Hindlimb muscle (tissue), 1 donor: Measurements from ENCODE around the gene CAMK4. TPM values are rescaled to one million over a fixed set of nuclear protein-coding genes. Genes with fewer than 3 reads are reported as not detected.
"Not testable (repeated sequence)": the region's sequence is repeated elsewhere in the genome, so short reads cannot be mapped to it uniquely, and the experiment has no call there.

Source experiments
- DNase-seq: peaks from one replicate; pipeline ENCODE4 v3.0.0-alpha.2; 2013
- polyA plus RNA-seq: library from polyadenylated mRNA; unstranded; fragments of 120-200 nt; gene quantifications from one replicate; pipeline ENCODE4 v1.2.1, GENCODE V29; 2013; ENCODE audit not compliant: insufficient read length

CAMK4 gene
- polyA plus RNA-seq, 1 donor: 6.1 TPM

DNA sequence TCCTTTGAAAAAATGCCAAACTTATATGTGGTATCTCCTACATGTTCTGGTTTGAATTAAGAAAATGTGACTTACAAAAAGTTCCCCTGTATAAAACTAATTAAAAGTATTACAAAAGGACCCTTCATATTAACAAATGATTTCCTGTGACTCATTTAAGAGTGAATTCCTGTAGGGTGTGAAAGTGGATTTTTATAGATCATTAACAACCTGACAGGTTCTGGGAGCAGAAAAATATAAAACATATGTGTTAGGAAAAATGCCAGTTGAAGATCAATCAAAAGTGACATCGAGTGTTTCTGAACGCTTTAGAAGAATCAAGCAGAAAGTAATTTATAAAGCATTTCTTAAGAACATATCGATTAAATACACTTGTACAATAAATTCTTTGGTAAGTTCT, 35.5 kb downstream of the CAMK4 start:
- no peak for DNase-seq

DNA sequence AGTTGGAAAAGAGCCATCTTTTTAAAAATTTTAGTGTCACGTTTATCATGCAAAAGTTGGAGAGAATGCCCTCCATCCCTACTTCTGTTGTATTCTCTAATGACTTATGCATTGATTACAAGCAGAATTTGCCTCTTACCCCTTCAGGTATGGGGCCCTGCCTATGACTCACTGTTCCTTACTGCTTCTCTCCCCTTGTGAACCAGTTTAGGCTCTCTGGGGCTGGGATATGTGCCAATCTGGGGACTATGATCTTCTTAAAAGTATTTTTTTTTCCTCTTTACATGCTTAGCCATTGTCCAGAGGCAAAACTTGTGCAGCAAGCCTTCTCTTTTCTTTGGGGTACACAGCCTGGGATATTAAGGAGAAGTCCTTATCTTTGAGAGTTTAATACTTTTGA, 37.4 kb downstream of the CAMK4 start:
- DNase-seq: no peak

DNA sequence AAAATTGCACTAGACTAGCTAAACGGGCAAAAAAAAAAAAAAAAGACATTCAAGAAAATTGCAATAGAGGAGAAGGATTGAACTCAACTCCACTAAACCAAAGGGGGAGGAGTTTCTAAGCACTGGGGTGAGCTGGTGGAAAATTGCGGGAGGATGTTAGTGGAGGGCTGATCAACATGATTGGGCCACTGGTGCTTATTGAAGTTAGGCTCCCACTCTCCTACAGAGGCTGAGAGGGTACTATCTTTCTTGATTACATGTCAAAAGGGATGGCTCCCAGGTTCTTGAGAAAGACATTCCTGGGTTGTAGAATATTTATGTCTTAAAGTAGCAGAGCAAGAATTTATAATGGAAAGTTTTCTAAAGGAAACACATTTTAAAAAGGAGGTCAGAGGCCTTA, 38.0 kb downstream of the CAMK4 start:
- no peak for DNase-seq

DNA sequence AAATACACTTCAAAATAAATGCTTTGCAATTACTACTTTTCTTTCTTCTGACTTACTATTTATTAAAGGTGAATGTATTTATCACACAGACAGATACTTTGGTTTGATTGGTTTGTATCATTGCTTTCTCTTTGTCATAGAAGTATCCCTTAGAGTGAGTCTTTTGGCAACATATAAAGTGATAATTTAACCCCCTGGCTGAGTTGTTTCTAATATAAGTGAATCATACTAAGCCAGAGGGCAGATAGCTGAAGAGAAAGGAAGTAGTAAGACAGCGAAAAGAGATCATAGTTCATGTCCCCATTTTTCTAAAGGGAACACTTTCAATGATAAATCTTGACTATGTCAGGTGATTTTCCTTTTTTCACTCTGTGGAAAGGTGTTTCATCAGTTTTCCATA, 38.6 kb downstream of the CAMK4 start:
- DNase-seq: no peak

DNA sequence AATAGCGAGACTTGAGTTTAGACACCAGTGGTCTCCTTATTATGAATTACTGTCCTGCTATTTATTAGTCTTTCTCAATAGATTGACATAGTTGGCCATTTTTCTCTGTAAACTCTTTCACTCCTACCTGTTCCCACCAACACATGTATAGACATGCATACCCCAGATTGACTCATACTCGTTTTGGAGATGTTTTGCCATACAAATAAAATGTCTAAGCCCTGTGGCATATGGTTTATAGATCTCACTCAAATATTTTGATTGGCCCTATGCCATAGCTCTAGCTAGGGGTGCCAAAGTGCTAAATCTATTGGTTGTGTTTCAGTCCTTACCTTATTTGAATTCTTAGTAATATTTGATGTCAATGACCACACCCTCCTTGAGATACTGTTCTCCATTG, 42.3 kb downstream of the CAMK4 start:
- DNase-seq: no peak

DNA sequence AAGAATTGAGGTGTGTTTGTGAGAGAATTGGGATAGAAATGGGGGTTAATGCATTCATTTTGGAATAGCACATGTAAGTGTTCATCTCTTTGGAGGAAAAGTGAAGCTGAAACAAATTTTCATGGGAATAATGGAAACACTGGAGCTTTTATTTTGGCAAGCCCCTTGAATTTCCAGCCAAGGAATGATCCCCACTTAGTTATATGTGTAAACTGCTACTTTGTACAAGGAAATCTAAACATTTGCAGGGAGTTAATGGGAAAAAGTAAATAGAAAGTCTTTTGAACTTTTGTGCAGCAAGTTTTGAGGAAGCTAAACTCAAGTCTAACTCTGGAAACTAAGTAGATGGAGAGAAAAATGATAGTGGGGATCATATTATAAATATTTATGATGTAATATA, 44.1 kb downstream of the CAMK4 start:
- no peak for DNase-seq

DNA sequence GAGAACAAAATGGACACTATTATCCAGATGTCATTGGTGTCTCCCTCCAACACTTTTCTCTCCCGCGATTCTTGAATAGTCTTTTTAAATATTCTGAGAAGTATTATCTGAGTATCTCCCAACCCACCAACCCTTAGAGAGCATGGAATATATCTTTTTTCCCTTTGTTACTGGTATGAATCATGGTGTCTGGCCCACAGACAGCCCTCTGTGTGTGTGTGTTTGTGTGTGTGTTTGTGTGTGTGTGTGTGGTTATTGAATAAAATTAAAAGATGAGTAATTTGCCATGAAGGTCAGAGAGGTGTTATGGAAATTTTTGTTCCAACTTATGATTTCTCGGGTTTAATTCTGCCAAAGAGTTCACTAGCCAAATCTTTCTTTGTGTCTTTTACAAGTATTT, 47.7 kb downstream of the CAMK4 start:
- DNase-seq: no peak

DNA sequence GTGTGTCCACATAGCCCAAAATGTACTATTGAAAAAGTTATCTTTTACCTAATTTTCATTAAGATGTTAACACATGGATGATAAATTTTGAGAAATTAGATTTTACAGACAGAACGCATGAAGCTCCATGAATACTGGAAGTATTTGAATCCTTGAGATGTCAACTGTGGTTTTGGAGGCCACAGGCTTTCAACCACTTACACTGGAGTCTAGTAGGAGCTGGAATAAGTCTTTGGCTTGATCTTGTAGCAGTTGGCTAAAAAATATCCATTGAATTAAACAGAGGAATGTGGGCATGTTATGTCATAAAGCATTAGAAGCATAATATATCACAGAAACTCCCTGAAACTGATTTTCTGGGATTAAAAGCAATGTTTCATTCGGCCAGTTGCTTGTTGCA, 52.9 kb downstream of the CAMK4 start:
- no peak for DNase-seq

DNA sequence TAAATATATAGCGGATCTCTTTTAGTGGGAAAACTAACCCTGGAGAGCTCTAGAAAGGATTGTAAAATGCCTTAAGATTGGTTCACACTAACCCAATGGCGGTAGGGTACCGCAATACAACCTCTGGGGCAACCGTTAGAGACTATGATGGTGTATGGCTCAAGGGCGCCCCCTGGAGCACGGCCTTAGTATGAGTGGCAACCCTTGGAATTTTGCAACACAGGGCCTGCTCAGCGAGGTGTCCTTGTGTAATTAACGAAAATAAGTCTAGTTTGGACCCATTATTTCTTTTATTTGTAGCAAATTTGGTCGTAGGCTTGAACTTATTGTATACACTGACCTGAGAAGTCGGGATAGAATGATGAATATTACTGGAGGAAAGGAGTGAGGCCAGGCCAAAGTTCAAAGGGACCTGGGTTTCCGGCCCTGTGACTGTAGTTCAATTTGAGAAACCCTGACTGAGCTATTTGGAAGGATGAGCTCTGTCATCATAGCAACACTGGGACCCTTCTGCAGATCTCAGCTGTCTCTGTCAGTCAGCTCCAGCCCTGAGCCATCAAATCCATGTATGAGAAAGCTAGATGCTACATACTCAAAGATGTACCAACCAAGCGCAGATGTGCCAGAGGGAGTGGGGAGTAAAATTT, 54.8 kb downstream of the CAMK4 start:
- peak; percentile 18 for DNase-seq

DNA sequence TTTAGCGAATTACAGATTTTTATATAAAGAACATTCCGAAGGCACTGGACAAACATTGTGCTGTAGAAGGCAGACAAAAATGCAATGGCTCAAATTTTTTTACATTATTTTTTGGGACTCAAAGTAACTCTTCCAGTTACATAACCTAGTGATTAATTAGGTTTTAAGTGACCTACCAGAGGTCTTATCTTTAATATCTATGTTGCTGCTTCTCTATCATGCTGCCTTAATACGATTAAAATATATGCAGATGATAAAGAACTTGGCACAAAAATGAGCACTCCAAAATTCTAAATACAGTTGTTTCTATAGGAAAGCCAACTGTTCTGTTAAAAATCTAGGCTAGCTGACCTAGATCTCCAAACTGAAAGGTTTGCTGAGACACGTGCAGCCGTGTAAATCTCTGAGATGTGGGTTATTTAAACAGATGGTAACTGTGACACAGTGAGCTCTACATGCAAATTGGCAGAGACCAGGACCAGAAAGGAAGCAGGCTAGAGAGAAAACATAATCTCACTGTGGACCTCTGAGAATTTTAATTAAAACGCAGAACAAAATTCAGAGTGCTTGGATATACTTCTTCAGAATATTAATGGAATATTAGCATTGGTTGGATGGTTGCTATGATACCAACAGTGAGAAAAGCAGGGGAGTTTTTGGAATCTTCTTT, 56.2 kb downstream of the CAMK4 start:
- DNase-seq: peak; percentile 31

DNA sequence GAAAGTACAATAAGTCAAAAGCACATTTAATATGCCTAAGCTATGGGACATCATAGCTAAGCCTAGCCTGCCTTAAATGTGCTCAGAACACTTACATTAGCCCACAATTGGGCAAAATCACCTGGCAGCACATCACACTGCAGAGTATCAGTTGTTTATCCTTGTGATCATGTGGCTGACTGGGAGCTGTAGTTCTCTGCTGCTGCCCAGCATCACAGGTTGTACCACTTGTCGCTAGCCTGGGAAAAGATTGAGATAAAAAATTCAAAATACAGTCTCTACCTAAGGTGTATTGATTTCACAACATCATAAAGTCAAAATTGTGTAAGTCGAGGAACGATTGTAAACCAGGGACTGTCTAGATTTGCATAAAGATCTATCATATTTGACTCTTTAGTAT, 58.6 kb downstream of the CAMK4 start:
- DNase-seq: no peak

DNA sequence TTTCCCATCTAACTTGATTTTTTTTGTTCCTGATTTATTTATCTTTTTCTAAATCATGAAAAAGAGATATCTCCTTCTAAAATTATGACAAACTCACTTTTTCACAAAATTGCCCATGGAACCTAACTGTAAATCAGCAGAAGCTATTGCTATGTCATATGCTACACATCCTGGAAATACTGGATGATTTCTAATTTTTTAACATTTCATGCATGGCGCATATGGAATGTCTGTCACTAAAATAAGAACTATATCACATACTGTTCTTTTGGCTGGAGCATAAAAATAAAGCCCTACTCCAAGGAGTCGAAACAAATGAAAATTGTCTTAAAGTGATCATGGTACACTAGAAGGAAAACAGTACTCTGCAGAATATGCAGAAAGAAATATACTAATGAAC, 60.6 kb downstream of the CAMK4 start:
- DNase-seq: no peak

DNA sequence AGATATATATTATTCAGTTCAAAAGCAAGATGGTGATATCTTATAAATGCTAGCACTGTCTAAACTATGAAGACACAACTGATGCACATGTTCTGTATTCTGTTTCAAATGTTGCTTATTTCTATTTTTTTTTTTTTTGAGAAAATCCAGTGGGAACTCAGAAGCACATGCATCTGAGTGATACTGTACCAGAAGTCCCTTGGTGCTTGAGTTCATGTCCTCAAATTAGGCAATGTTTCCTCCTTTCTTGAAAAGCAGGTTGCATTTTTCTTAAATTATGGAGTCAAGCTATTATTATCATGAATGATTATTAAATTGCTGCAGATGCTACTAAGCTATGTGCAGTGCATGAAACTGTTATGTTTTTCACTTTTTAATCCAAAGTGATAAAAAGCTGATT, 70.4 kb downstream of the CAMK4 start:
- DNase-seq: no peak

DNA sequence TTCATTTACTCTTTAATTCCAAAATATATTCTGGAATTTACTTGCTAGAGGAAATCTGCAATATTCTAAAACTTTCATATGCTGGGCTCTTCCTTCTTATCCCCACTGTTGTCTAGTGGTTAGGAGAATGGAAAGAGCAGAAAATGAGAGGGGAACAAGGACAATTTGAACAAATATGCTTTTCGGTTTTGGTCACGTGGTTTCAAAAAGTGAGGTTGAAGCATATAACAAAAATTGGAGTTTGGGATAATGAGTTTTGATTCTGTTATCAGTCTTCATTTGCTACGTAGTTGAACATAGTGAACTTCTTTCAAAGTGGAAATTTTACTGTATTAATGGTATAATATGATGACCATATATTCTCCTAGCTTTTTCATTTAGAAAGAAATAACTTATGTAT, 71.5 kb downstream of the CAMK4 start:
- DNase-seq: no peak

DNA sequence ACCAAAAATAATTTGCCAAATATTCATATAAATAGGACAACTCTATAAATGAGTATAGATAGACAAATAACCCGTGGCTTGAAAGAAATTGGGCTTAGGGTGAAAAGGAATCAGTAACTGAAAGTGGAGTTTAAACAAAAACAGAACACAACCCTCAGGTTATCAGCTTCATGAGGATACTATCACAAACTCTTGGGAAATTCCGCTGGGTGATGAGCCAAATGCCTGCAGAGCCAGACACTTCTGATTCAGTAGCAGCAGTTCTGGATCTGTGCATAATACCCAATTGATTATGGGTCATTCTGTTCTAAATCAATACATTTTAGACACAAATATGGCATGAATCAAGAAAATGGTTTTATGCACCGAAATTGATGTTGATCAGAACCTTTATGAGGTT, 72.4 kb downstream of the CAMK4 start:
- DNase-seq: no peak

DNA sequence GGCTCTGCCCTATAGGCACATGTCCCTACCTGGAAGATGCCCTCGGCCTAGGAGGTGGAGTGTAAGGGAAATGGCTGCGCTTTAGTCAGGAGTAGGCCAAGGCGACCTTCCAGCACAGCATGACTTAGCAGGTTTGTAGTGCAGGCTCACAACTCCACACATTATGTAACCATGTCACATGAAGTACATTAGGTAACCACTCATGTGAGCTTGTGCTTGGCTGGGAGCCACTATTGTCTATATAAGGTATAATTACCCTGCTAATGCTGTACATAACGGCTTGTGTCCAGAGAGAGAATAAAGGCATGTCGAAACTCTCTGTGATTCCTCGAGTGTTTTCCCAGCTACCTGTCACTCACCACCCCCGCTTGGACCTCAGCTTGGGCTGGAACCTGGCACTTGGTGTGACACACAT, 74.9 kb downstream of the CAMK4 start:
- no peak for DNase-seq

DNA sequence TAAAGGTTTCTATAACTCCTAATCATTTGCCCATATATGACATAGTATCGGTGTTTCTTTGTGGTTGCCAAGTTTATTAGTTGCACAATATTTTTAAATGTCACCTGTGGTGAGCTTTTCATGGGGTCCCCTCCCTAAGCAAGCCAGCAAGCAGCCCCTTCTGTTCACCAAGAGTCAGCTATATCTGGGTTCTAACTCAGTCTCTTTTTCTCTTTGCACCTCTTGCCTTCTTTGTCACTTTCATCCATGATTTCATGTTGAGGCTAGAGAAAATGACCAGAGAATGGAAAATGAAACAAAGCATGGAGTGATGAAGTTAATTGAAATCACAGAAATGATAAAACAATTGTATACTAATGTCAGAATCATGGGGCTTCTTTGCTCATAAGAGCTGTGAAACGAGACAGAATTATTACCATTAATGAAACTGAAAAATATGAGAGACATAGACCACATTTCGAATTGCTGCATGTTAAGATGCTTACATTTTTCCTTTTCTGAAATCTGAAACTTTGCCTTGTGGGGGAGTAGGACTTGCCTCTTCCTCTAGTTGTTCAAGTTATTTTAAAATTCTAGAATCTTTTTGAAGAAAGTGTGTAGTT, 75.7 kb downstream of the CAMK4 start:
- no peak for DNase-seq

DNA sequence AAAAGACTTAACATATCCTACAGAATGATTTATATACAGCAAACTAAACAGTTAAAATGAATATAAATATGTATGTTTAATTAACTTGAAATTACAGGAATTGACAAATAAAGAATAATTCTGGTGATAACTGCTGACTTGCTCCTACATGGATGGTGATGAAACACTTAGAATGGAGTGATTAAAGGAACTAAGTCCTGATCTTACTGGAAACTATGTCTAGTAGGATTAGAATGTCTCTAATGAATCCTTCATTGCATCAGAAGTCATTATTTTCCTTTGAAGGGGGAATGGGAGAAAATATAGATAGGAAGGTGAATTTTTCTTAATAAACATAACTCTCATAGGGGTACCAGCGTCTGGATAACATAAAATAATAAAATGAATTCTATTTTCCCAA, 77.1 kb downstream of the CAMK4 start:
- DNase-seq: no peak

DNA sequence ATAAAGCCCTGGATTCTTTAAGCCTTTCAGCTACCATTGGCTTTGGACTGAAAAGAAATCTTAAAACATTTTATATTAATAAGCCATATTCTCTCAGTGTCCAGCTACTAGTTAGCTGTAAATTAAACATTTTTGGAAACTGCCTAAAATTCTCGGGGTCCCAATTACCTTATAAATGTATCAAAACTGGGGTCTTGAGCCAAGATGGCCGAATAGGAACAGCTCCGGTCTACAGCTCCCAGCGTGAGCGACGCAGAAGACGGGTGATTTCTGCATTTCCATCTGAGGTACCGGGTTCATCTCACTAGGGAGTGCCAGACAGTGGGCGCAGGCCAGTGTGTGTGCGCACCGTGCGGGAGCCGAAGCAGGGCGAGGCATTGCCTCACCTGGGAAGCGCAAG, 77.9 kb downstream of the CAMK4 start:
- DNase-seq: not testable (repeated sequence)

DNA sequence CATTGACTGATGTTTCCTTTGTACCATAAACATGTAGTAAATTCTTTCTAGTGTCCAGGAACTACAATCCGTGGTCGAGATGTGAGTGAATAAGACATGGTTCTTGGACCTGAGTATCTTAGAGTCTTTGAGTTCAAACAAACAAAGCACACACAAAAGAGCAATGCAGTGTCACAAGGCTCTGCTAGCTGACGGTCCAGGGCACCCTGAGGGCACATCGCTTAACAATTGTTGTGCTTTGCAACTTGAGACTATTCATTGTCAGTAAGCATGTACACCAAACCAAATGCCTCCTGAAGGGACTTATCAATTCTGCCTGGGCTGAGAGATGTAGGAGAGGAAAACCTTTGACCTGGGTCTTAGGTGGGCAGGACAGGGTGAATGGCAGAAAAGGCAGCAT, 84.8 kb downstream of the CAMK4 start:
- DNase-seq: no peak

DNA sequence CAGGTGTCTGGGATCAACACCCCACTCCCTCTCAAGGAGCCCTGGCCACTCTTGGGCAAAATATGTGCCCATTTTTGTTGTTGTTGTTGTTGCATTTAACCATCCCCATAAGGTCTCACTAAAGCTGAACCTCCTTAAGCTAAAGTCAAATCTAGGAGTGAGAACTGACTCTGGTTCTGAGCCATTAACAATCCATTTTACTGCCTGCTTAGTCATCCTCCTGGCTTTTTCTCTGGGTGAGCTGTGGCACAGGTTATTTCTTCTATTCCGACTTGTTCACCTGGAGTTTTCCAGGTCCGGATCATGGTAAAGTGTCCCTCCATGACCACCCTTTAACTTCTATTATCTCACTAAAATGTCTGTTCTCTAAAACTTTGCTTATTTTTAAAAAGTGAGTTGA, 85.2 kb downstream of the CAMK4 start:
- DNase-seq: no peak

DNA sequence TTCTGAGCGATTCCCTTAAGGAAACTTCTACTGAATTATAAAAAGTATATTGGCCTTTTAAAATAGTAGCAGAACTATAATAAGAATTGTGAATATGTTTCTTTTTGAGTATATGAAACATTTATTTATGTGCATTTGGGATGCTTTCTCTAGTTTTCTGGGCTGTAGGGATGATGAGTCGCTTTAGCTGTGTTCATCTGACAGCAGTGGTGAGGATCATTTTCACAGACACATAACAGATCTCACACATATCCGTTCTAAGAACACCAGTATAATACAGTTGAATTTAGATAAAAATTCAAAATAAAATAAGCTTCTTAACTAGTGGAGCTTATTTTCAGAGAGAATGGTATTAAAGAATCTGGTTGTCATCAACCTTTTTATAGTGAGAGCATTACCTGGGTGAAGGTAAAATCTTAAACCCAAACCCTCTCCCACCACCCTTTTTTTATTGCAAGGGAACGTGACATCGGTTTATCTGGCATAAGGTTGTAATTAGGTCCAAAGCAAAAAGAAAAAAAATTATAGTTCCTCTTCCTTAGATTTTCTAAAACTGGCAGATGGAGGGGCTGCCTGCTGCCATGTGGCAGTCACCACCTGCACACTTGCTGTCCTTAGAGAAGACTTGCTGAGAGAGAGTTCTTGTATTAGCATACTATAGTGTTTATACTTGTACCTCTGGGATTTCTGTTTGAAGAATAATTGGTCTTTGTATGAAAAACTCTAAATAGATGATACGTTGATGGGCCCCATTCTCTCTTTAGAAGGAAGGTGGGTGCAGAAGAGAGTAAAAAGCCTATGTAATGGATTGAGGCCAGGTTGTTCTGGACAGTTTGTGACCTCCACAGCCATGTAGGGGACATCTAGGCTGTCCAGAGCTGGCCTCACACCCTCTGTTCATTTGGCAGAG, 86.8 kb downstream of the CAMK4 start:
- no peak for DNase-seq

DNA sequence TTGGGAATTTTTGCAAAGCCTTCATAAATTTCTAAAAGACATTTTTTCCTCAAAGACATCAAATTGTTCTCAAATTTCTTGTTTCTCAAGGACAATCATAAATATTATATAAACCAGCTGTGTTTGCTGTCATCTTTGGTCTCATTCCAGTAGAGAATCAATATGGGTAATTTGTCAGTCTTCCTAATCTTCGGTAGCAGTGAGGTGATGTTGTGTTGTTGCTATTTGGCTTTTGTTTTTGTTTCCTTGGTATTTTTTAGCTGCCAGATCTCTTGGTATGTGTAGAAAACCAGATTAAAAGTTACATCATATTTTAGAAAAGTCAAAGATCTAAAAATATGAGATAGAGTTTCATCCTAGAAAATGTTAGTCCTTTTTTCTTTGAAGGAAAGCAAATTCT, 87.5 kb downstream of the CAMK4 start:
- DNase-seq: peak; percentile 15
